CD8-positive, alpha-beta memory T cell (primary cell): Measurements from ENCODE around the gene LCE3C. TPM values are rescaled to one million over a fixed set of nuclear protein-coding genes. Genes with fewer than 3 reads are reported as not detected.

ENCODE experiments used
- CTCF ChIA-PET: fragments of 350-600 bp; sonication (Branson Sonifier 250); formaldehyde crosslinking; loops from one replicate; lab custom pipeline; 2021; ENCODE audit warnings: antibody characterized with exemption; lab: Charles Lee
- POLR2A ChIA-PET: fragments of 350-600 bp; sonication (Branson Sonifier 250); formaldehyde crosslinking; loops from one replicate; lab custom pipeline; 2021; ENCODE audit warnings: antibody characterized with exemption; lab: Charles Lee
- DNase-seq, 5 donors: peaks; one replicate each; pipeline versions ENCODE4 v3.0.0 to v3.0.0-alpha.2; 2020 to 2022; ENCODE audit warnings: mixed read lengths in 1 of 5
- H3K27ac ChIP-seq: one replicate; pipeline ENCODE4 v1.7.0; 2013; ENCODE audit warnings: low read depth, mild to moderate bottlenecking, low read length, moderate library complexity
- H3K27me3 ChIP-seq: 2 replicates; pipeline ENCODE4 v1.7.0; 2013; ENCODE audit warnings: low read length, mild to moderate bottlenecking; ENCODE audit not compliant: insufficient read depth, poor library complexity, severe bottlenecking
- H3K36me3 ChIP-seq: 2 replicates; pipeline ENCODE4 v1.7.0; 2013; ENCODE audit warnings: mild to moderate bottlenecking, low read length, moderate library complexity; ENCODE audit not compliant: insufficient read depth
- H3K4me1 ChIP-seq: 2 replicates; pipeline ENCODE4 v1.7.0; 2013; ENCODE audit warnings: mild to moderate bottlenecking, low read length, moderate library complexity; ENCODE audit not compliant: insufficient read depth
- H3K4me3 ChIP-seq: 2 replicates; pipeline ENCODE4 v1.7.0; 2013; ENCODE audit warnings: mild to moderate bottlenecking, low read length
- H3K9me3 ChIP-seq: 2 replicates; pipeline ENCODE4 v1.7.0; 2013; ENCODE audit warnings: mild to moderate bottlenecking, low read length
- H3K27ac Mint-ChIP-seq, 8 donors: one replicate each; pipeline ENCODE4 v1.8.0; 2020 to 2021; ENCODE audit warnings: mixed read lengths in 8 of 8, mild to moderate bottlenecking in 6 of 8, inconsistent platforms in 3 of 8, moderate library complexity in 3 of 8
- H3K27me3 Mint-ChIP-seq, 2 donors: one replicate each; pipeline ENCODE4 v1.8.0; 2020 to 2021; ENCODE audit warnings: mixed read lengths in 2 of 2, mild to moderate bottlenecking in 1 of 2, moderate library complexity in 1 of 2
- H3K36me3 Mint-ChIP-seq, 3 donors: one replicate each; pipeline ENCODE4 v1.8.0; 2020 to 2021; ENCODE audit warnings: mixed read lengths in 3 of 3, inconsistent platforms in 1 of 3, mild to moderate bottlenecking in 1 of 3
- H3K4me1 Mint-ChIP-seq, 3 donors: one replicate each; pipeline ENCODE4 v1.8.0; 2020 to 2021; ENCODE audit warnings: mixed read lengths in 3 of 3, inconsistent platforms in 1 of 3, mild to moderate bottlenecking in 1 of 3
- H3K4me3 Mint-ChIP-seq, 7 donors: one replicate each; pipeline ENCODE4 v1.8.0; 2020 to 2021; ENCODE audit warnings: mixed read lengths in 7 of 7, mild to moderate bottlenecking in 6 of 7, moderate library complexity in 4 of 7, inconsistent platforms in 2 of 7
- H3K9me3 Mint-ChIP-seq, 5 donors: one replicate each; pipeline ENCODE4 v1.8.0; 2020 to 2022; ENCODE audit warnings: mixed read lengths in 5 of 5, mild to moderate bottlenecking in 3 of 5, moderate library complexity in 2 of 5, inconsistent platforms in 1 of 5
- polyA plus RNA-seq: library from polyadenylated mRNA; unstranded; fragments of 300-500 nt; fragmentation: Illumina TruSeq; gene quantifications from one replicate; pipeline ENCODE4 v1.2.3, GENCODE V29; 2021
- total RNA-seq, 2 experiments: library from RNA; stranded (reverse); gene quantifications; one replicate each; pipeline ENCODE4 v1.2.3, GENCODE V29; 2021

LCE3C gene
- total and polyA plus RNA-seq, 3 experiments from 2014 or later = not detected

DNA sequence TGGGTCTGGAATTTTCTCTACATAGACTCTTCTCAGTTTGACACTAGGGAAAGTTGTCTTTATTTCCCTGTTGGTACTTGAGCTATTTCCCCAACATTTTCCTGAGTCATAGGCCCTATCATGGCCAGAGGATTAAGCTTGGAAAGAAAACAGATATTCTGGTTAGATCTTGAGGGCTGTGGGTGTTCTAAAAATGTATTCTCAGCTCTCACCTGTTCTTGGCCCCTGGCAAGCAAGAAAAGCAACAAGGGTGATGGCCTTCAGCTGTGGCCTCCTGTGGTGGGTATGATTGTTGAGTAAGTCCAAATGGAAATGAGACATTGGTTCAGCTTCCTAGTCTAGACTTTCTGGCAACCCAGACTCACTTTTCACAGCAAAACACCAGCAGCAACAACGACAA, 40.3 kb downstream of the LCE3C start:
- no peak overlapping the region for H3K4me3 Mint-ChIP-seq
- ChIA-PET POLR2A (no interaction called here), CTCF (interaction anchor here (1.2 kb wide), 1 partner anchor 14 kb away, joined by 4 read pairs; no protein-coding TSS in a partner anchor)
- peaks cover 0 to 4% (median 1%) of the 10 kb centered on the region in 5 donors for H3K9me3 Mint-ChIP-seq
- H3K27ac Mint-ChIP-seq = no peak overlapping the region
- Histone ChIP-seq H3K36me3 (no peaks in the 10 kb centered on the region), H3K27ac (no peak overlapping the region), H3K4me1 (no peaks in the 10 kb centered on the region), H3K27me3 (no peaks in the 10 kb centered on the region), H3K9me3 (no peaks in the 10 kb centered on the region), H3K4me3 (no peak overlapping the region)
- no peaks in the 10 kb centered on the region for H3K36me3 Mint-ChIP-seq
- H3K27me3 Mint-ChIP-seq = peaks cover 7 to 20% of the 10 kb centered on the region in 2 donors
- DNase-seq = no peak
- H3K4me1 Mint-ChIP-seq = no peaks in the 10 kb centered on the region

- ChIA-PET CTCF (no interaction called here), POLR2A (no interaction called here)
- H3K4me1 Mint-ChIP-seq = no peaks in the 10 kb centered on the region
- H3K27me3 ChIP-seq = no peaks in the 10 kb centered on the region
- H3K9me3 Mint-ChIP-seq = peaks cover 0 to 4% (median 0%) of the 10 kb centered on the region in 5 donors
- H3K36me3 ChIP-seq = no peaks in the 10 kb centered on the region
- no peak for DNase-seq
- no peak overlapping the region for H3K27ac ChIP-seq
- no peaks in the 10 kb centered on the region for H3K36me3 Mint-ChIP-seq
- no peak overlapping the region for H3K4me3 Mint-ChIP-seq
- no peaks in the 10 kb centered on the region for H3K4me1 ChIP-seq
- no peak overlapping the region for H3K4me3 ChIP-seq
- no peak overlapping the region for H3K27ac Mint-ChIP-seq
- H3K27me3 Mint-ChIP-seq = peaks cover 10 to 38% of the 10 kb centered on the region in 2 donors
- no peaks in the 10 kb centered on the region for H3K9me3 ChIP-seq
These were observed 43.9 kb downstream of the LCE3C start for GRCh38 chr1:152643945-152644344.

DNA sequence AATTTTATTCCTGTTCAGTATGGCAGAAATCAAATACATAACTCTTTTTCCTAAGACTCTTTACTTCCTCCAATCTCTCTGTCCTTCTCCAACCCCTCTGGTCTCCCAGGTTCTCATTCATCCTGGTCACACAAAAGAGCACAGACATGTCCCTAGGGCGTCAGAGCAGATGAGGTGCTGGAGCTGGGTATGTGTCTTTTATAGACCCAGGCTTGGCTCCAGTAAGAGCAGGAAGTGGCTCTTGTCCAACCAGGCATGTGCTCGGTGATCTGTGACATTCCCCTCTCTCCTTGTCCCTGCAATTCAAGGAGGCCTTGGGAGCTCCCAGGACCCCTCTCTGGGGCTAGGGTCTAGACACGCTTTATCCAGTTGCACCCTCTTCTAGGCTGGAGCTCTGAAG, 45.1 kb downstream of the LCE3C start:
- Histone ChIP-seq H3K27ac (no peak overlapping the region), H3K27me3 (no peaks in the 10 kb centered on the region), H3K9me3 (no peaks in the 10 kb centered on the region), H3K36me3 (no peaks in the 10 kb centered on the region), H3K4me3 (no peak overlapping the region), H3K4me1 (no peaks in the 10 kb centered on the region)
- H3K36me3 Mint-ChIP-seq = no peaks in the 10 kb centered on the region
- H3K27me3 Mint-ChIP-seq = peaks cover 10 to 50% of the 10 kb centered on the region in 2 donors
- no peaks in the 10 kb centered on the region for H3K4me1 Mint-ChIP-seq
- ChIA-PET POLR2A (no interaction called here), CTCF (no interaction called here)
- DNase-seq = no peak
- H3K9me3 Mint-ChIP-seq = peaks cover 0 to 2% (median 0%) of the 10 kb centered on the region in 5 donors
- H3K4me3 Mint-ChIP-seq = no peak overlapping the region
- no peak overlapping the region for H3K27ac Mint-ChIP-seq

- Histone ChIP-seq H3K4me3 (no peak overlapping the region), H3K4me1 (no peaks in the 10 kb centered on the region), H3K9me3 (no peaks in the 10 kb centered on the region), H3K27ac (no peak overlapping the region), H3K36me3 (no peaks in the 10 kb centered on the region), H3K27me3 (no peaks in the 10 kb centered on the region)
- Mint-ChIP-seq H3K36me3 (no peaks in the 10 kb centered on the region), H3K4me3 (no peak overlapping the region), H3K9me3 (peaks cover 0 to 2% (median 0%) of the 10 kb centered on the region in 5 donors), H3K4me1 (no peaks in the 10 kb centered on the region), H3K27me3 (peaks cover 14 to 61% of the 10 kb centered on the region in 2 donors), H3K27ac (no peak overlapping the region)
- no peak for DNase-seq
- POLR2A ChIA-PET = no interaction called here
- CTCF ChIA-PET = no interaction called here
These were observed 46.6 kb downstream of the LCE3C start for GRCh38 chr1:152646656-152647055.

Other genes with a start within 250 kb of the LCE3C start
- gene FLG2, start 240.2 kb upstream of the LCE3C start, total RNA-seq = not detected
- not detected for gene FLG2, start 240.2 kb upstream of the LCE3C start, polyA plus RNA-seq
- not detected for gene CRNN, start 186.0 kb upstream of the LCE3C start, total RNA-seq
- gene CRNN, start 186.0 kb upstream of the LCE3C start, polyA plus RNA-seq = not detected
- gene LCE5A, start 89.4 kb upstream of the LCE3C start, total RNA-seq = not detected
- not detected for gene LCE5A, start 89.4 kb upstream of the LCE3C start, polyA plus RNA-seq
- gene CRCT1, start 85.8 kb upstream of the LCE3C start, total RNA-seq = not detected
- gene CRCT1, start 85.8 kb upstream of the LCE3C start, polyA plus RNA-seq = not detected
- gene LCE3E, start 33.5 kb upstream of the LCE3C start, total RNA-seq = not detected
- not detected for gene LCE3E, start 33.5 kb upstream of the LCE3C start, polyA plus RNA-seq
- gene LCE3D, start 19.7 kb upstream of the LCE3C start, total RNA-seq = not detected
- not detected for gene LCE3D, start 19.7 kb upstream of the LCE3C start, polyA plus RNA-seq
- gene LCE3B, start 13.6 kb downstream of the LCE3C start, total RNA-seq = not detected
- not detected for gene LCE3B, start 13.6 kb downstream of the LCE3C start, polyA plus RNA-seq
- gene LCE3A, start 22.9 kb downstream of the LCE3C start, total RNA-seq = not detected
- gene LCE3A, start 22.9 kb downstream of the LCE3C start, polyA plus RNA-seq = not detected
- not detected for gene LCE2D, start 63.1 kb downstream of the LCE3C start, total RNA-seq
- not detected for gene LCE2D, start 63.1 kb downstream of the LCE3C start, polyA plus RNA-seq
- not detected for gene LCE2C, start 75.0 kb downstream of the LCE3C start, total RNA-seq
- gene LCE2C, start 75.0 kb downstream of the LCE3C start, polyA plus RNA-seq = not detected
- not detected for gene LCE2B, start 85.9 kb downstream of the LCE3C start, total RNA-seq
- gene LCE2B, start 85.9 kb downstream of the LCE3C start, polyA plus RNA-seq = not detected
- gene LCE2A, start 98.1 kb downstream of the LCE3C start, total RNA-seq = not detected
- gene LCE2A, start 98.1 kb downstream of the LCE3C start, polyA plus RNA-seq = not detected
- not detected for gene LCE4A, start 107.9 kb downstream of the LCE3C start, total RNA-seq
- not detected for gene LCE4A, start 107.9 kb downstream of the LCE3C start, polyA plus RNA-seq
- gene KPRP, start 157.8 kb downstream of the LCE3C start, total RNA-seq = not detected
- gene KPRP, start 157.8 kb downstream of the LCE3C start, polyA plus RNA-seq = not detected
- gene LCE1F, start 174.9 kb downstream of the LCE3C start, total RNA-seq = not detected
- gene LCE1F, start 174.9 kb downstream of the LCE3C start, polyA plus RNA-seq = not detected
- not detected for gene LCE1E, start 186.0 kb downstream of the LCE3C start, total RNA-seq
- gene LCE1E, start 186.0 kb downstream of the LCE3C start, polyA plus RNA-seq = not detected
- gene LCE1D, start 196.5 kb downstream of the LCE3C start, total RNA-seq = not detected
- not detected for gene LCE1D, start 196.5 kb downstream of the LCE3C start, polyA plus RNA-seq
- not detected for gene LCE1C, start 206.4 kb downstream of the LCE3C start, total RNA-seq
- not detected for gene LCE1C, start 206.4 kb downstream of the LCE3C start, polyA plus RNA-seq
- not detected for gene LCE1B, start 211.7 kb downstream of the LCE3C start, total RNA-seq
- gene LCE1B, start 211.7 kb downstream of the LCE3C start, polyA plus RNA-seq = not detected
- not detected for gene LCE1A, start 227.2 kb downstream of the LCE3C start, total RNA-seq
- not detected for gene LCE1A, start 227.2 kb downstream of the LCE3C start, polyA plus RNA-seq
- not detected for gene LCE6A, start 242.6 kb downstream of the LCE3C start, total RNA-seq
- gene LCE6A, start 242.6 kb downstream of the LCE3C start, polyA plus RNA-seq = not detected